ENCODE results near the gene GBP4.

Gene GBP4

GRCh38 chr1:89190017-89190416 lies 8.7 kb downstream of the GBP4 start:
- no peak overlapping the region for H3K4me3 ChIP-seq (replicated peaks; ENCODE audit: low read depth, low read length)
- DNase-seq (ENCODE audit: low read depth), result no peak
- no peak for TF ChIP-seq CTCF (IDR thresholded peaks at IDR 0.05; ENCODE audit: low read length, missing control alignments)

- H3K4me3 ChIP-seq (replicated peaks; ENCODE audit: low read depth, low read length), result no peak overlapping the region
- DNase-seq (ENCODE audit: low read depth), result no peak
- no peak for TF ChIP-seq CTCF (IDR thresholded peaks at IDR 0.05; ENCODE audit: low read length, missing control alignments)
Measured at GRCh38 chr1:89179343-89179742, 19.4 kb downstream of the GBP4 start.

- no peak for TF ChIP-seq CTCF (IDR thresholded peaks at IDR 0.05; ENCODE audit: low read length, missing control alignments)
- no peak overlapping the region for H3K4me3 ChIP-seq (replicated peaks; ENCODE audit: low read depth, low read length)
- DNase-seq (ENCODE audit: low read depth), result no peak
Measured at GRCh38 chr1:89176971-89177370, 21.8 kb downstream of the GBP4 start.

- DNase-seq (ENCODE audit: low read depth), result no peak
- TF ChIP-seq CTCF (IDR thresholded peaks at IDR 0.05; ENCODE audit: low read length, missing control alignments), result no peak
- H3K4me3 ChIP-seq (replicated peaks; ENCODE audit: low read depth, low read length), result no peak within 1 kb of the TSS
Measured at GRCh38 chr1:89175601-89176256, 23.0 kb downstream of the GBP4 start, which contains the start of gene GBP7. Gene GBP7, minus strand, starts transcription at chr1:89176003. Its CDS starts 4,068 bp downstream, at chr1:89171935.

- no peak for TF ChIP-seq CTCF (IDR thresholded peaks at IDR 0.05; ENCODE audit: low read length, missing control alignments)
- no peak for DNase-seq (ENCODE audit: low read depth)
- H3K4me3 ChIP-seq (replicated peaks; ENCODE audit: low read depth, low read length), result no peak overlapping the region
Measured at GRCh38 chr1:89174491-89174890, 24.3 kb downstream of the GBP4 start.

- TF ChIP-seq CTCF (IDR thresholded peaks at IDR 0.05; ENCODE audit: low read length, missing control alignments), result no peak
- no peak overlapping the region for H3K4me3 ChIP-seq (replicated peaks; ENCODE audit: low read depth, low read length)
- DNase-seq (ENCODE audit: low read depth), result no peak
Measured at GRCh38 chr1:89172468-89173143, 26.1 kb downstream of the GBP4 start.

- no peak for TF ChIP-seq CTCF (IDR thresholded peaks at IDR 0.05; ENCODE audit: low read length, missing control alignments)
- DNase-seq (ENCODE audit: low read depth), result peak; percentile 54
- H3K4me3 ChIP-seq (replicated peaks; ENCODE audit: low read depth, low read length), result no peak overlapping the region
Measured at GRCh38 chr1:89171067-89171438, 27.7 kb downstream of the GBP4 start.
